Loucy (cell line): Measurements from ENCODE around the gene TET3.
A peak's percentile ranks its signal among the peaks of the same experiment; 100 is the strongest.

ENCODE experiments used
- H2AFZ ChIP-seq: fragments of 200-600 bp; sonication (generic); 2 replicates; pipeline ENCODE4 v1.6.0; 2016; ENCODE audit warnings: antibody characterized with exemption, mild to moderate bottlenecking, low read length, moderate library complexity
- H3F3A ChIP-seq: fragments of 200-600 bp; 2 replicates; pipeline ENCODE4 v1.6.0; 2016; ENCODE audit warnings: antibody characterized with exemption, low read depth, mild to moderate bottlenecking
- H3K27me3 ChIP-seq: fragments of 200-600 bp; sonication (generic); 2 replicates; pipeline ENCODE4 v1.6.1; 2014; ENCODE audit warnings: low read length, mild to moderate bottlenecking; ENCODE audit not compliant: insufficient read depth, poor library complexity, severe bottlenecking
- H3K36me3 ChIP-seq: fragments of 200-600 bp; sonication (generic); 2 replicates; pipeline ENCODE4 v1.6.1; 2016; ENCODE audit warnings: low read length; ENCODE audit not compliant: insufficient read depth
- H3K4me1 ChIP-seq: fragments of 200-600 bp; sonication (generic); 2 replicates; pipeline ENCODE4 v1.5.1; 2014; ENCODE audit warnings: low read length, mild to moderate bottlenecking; ENCODE audit not compliant: insufficient read depth, poor library complexity, severe bottlenecking
- H3K4me2 ChIP-seq: fragments of 200-600 bp; sonication (generic); 2 replicates; pipeline ENCODE4 v1.6.0; 2014; ENCODE audit warnings: antibody characterized with exemption, low read length, low read depth, mild to moderate bottlenecking; ENCODE audit not compliant: poor library complexity, severe bottlenecking
- H3K4me3 ChIP-seq: fragments of 200-600 bp; sonication (generic); 2 replicates; pipeline ENCODE4 v1.5.1; 2014; ENCODE audit warnings: low read length, mild to moderate bottlenecking, mixed read lengths; ENCODE audit not compliant: poor library complexity, severe bottlenecking
- H3K79me2 ChIP-seq: fragments of 200-600 bp; sonication (generic); 2 replicates; pipeline ENCODE4 v1.6.1; 2014; ENCODE audit warnings: low read length; ENCODE audit not compliant: insufficient read depth
- H3K9ac ChIP-seq: fragments of 200-600 bp; sonication (generic); 2 replicates; pipeline ENCODE4 v1.6.0; 2014; ENCODE audit warnings: mild to moderate bottlenecking, low read depth, low read length, moderate library complexity; ENCODE audit not compliant: poor library complexity, severe bottlenecking
- H3K9me2 ChIP-seq: fragments of 200-600 bp; sonication (generic); replicated peaks from 2 replicates; pipeline ENCODE4 v1.6.1; 2016; ENCODE audit warnings: low read depth, low read length, mixed read lengths
- H3K9me3 ChIP-seq: fragments of 200-600 bp; sonication (generic); 2 replicates; pipeline ENCODE4 v1.6.1; 2014; ENCODE audit warnings: mild to moderate bottlenecking, antibody characterized with exemption, low read length, low read depth; ENCODE audit not compliant: insufficient read depth
- H4K20me1 ChIP-seq: fragments of 200-600 bp; sonication (generic); 2 replicates; pipeline ENCODE4 v1.6.0; 2014; ENCODE audit warnings: antibody characterized with exemption, low read length, mild to moderate bottlenecking; ENCODE audit not compliant: insufficient read depth, poor library complexity, severe bottlenecking
- CTCF ChIP-seq: fragments of 200-600 bp; sonication (generic); conservative IDR thresholded peaks from 2 replicates; pipeline ENCODE4 v1.5.1; 2014; ENCODE audit warnings: mild to moderate bottlenecking, antibody characterized with exemption, low read length
- EZH2phosphoT487 ChIP-seq: fragments of 200-600 bp; IDR thresholded peaks from 2 replicates; pipeline ENCODE4 v1.6.1; 2018; ENCODE audit warnings: antibody characterized with exemption, mild to moderate bottlenecking, moderate library complexity, borderline replicate concordance

The TET3 gene

GRCh38 chr2:73971722-73972121 lies 13.0 kb upstream of the TET3 start:
- H3K4me3 ChIP-seq, result peak overlapping the region; percentile 68
- H3K4me2 ChIP-seq, result peak overlapping the region; percentile 93
- peak overlapping the region; percentile 70 for H3K9ac ChIP-seq
- H3K4me1 ChIP-seq, result peaks cover 79% of the 10 kb centered on the region
- no peak overlapping the region for H2AFZ ChIP-seq
- H3F3A ChIP-seq, result peaks cover 28% of the 10 kb centered on the region
- H3K9me2 ChIP-seq, result no peaks in the 10 kb centered on the region
- H3K79me2 ChIP-seq, result peaks cover 12% of the 10 kb centered on the region; the same call in 1 of the 2 replicates
- no peaks in the 10 kb centered on the region for H3K9me3 ChIP-seq
- H4K20me1 ChIP-seq, result no peaks in the 10 kb centered on the region
- H3K27me3 ChIP-seq, result no peaks in the 10 kb centered on the region
- TF ChIP-seq CTCF (no peak), EZH2phosphoT487 (no peak)
- no peaks in the 10 kb centered on the region for H3K36me3 ChIP-seq

GRCh38 chr2:73972846-73973245 lies 11.9 kb upstream of the TET3 start:
- peak overlapping the region; percentile 2 for H3K4me3 ChIP-seq
- no peaks in the 10 kb centered on the region for H3K36me3 ChIP-seq
- peak overlapping the region; percentile 93 for H3K4me2 ChIP-seq
- H3K9me2 ChIP-seq, result no peaks in the 10 kb centered on the region
- H3F3A ChIP-seq, result peaks cover 28% of the 10 kb centered on the region
- TF ChIP-seq CTCF, result no peak
- TF ChIP-seq EZH2phosphoT487, result no peak
- H3K9ac ChIP-seq, result peak overlapping the region; percentile 70
- H3K27me3 ChIP-seq, result no peaks in the 10 kb centered on the region
- no peak overlapping the region; the same call in 1 of the 2 replicates for H2AFZ ChIP-seq
- H3K4me1 ChIP-seq, result peaks cover 77% of the 10 kb centered on the region
- H4K20me1 ChIP-seq, result no peaks in the 10 kb centered on the region
- peaks cover 21% of the 10 kb centered on the region; the same call in 1 of the 2 replicates for H3K79me2 ChIP-seq
- no peaks in the 10 kb centered on the region for H3K9me3 ChIP-seq

DNA sequence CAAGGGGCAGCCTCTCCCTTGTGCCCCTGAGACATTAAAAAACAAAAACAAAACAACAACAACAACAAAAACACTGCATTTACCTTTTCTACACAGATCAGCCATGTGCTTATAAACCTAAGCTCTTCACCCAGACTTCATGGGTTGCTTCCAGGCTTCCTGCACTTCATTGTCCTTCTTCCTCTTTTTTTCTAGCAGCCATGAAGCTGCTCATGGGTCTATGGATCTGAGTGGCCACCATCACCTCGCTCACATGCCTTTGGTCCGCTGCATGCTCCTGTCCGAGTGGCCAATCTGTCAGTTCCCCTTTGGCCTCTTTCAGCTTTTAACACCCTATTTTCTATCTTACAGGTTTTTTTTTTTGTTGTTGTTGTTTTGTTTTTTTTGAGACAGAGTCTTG lies 9.0 kb upstream of the TET3 start:
- TF ChIP-seq CTCF, result no peak
- no peak for TF ChIP-seq EZH2phosphoT487
- Histone ChIP-seq H3K36me3 (no peaks in the 10 kb centered on the region), H3K79me2 (peaks cover 38% of the 10 kb centered on the region; the same call in 1 of the 2 replicates), H2AFZ (no peak overlapping the region), H3K9me2 (no peaks in the 10 kb centered on the region), H3F3A (peaks cover 16% of the 10 kb centered on the region), H3K4me3 (no peak overlapping the region), H3K4me2 (peak overlapping the region; percentile 33), H3K9me3 (no peaks in the 10 kb centered on the region), H3K4me1 (peaks cover 73% of the 10 kb centered on the region), H3K9ac (no peak overlapping the region), H3K27me3 (no peaks in the 10 kb centered on the region), H4K20me1 (no peaks in the 10 kb centered on the region)
